LNCaP clone FGC (cell line): ENCODE data around the gene IFITM5.

Source experiments
- DNase-seq: peaks from one replicate; pipeline ENCODE4 v3.0.0-alpha.2; 2011; ENCODE audit warnings: low read depth
- H3K4me3 ChIP-seq: 2 replicates; pipeline ENCODE4 v1.5.1; 2011; ENCODE audit warnings: mild to moderate bottlenecking, low read depth, low read length, control low read depth
- CTCF ChIP-seq: IDR thresholded peaks from 2 replicates; pipeline ENCODE4 v1.5.1; 2012; ENCODE audit warnings: mild to moderate bottlenecking; ENCODE audit not compliant: control insufficient read depth, insufficient read depth; ENCODE audit errors: extremely low read depth

IFITM5 gene

GRCh38 chr11:299081-299891 lies at the start of gene IFITM5:
Gene IFITM5 (minus strand): TSS chr11:299526. CDS start chr11:299490, 36 bp downstream.
- no peak for DNase-seq
- H3K4me3 ChIP-seq: no peak within 1 kb of the TSS
- no peak for TF ChIP-seq CTCF

GRCh38 chr11:346529-346928 lies 47.2 kb upstream of the IFITM5 start:
- no peak overlapping the region for H3K4me3 ChIP-seq
- no peak for TF ChIP-seq CTCF
- no peak for DNase-seq

GRCh38 chr11:344836-345578 lies 45.7 kb upstream of the IFITM5 start:
- no peak for DNase-seq
- TF ChIP-seq CTCF: no peak
- no peak overlapping the region for H3K4me3 ChIP-seq

- no peak overlapping the region for H3K4me3 ChIP-seq
- DNase-seq: no peak
- TF ChIP-seq CTCF: no peak
Measured at GRCh38 chr11:342328-342727, 43.0 kb upstream of the IFITM5 start.

- H3K4me3 ChIP-seq: no peak overlapping the region
- TF ChIP-seq CTCF: no peak
- no peak for DNase-seq
Measured at GRCh38 chr11:340539-341512, 41.5 kb upstream of the IFITM5 start.

- DNase-seq: no peak
- no peak overlapping the region for H3K4me3 ChIP-seq
- no peak for TF ChIP-seq CTCF
Measured at GRCh38 chr11:339963-340362, 40.6 kb upstream of the IFITM5 start.
